ENCODE results near the gene ERBB4.
"Not testable (repeated sequence)": the region's sequence is repeated elsewhere in the genome, so short reads cannot be mapped to it uniquely, and the experiment has no call there.

The ERBB4 gene

DNA sequence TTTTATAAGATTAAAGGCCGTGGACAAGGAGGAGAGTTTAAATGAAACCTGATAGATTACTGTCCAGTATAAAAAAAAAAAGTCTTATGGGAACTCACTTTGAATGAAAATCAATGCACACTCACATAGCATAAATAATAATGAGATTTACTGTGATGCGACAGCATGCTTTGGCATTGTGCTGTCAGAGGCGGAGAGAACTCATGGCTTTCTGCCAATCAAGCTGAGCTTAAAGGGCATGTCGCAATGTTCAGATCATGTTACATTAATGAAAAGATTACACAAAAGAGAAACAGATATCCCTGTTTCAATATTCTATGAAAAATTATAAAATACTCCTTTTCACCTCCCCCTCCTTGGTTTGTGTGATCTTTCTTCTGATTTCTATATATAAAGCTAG is 310.8 kb downstream of the ERBB4 start:
- peak in 1 of 58 donors; percentile 53 for DNase-seq

DNA sequence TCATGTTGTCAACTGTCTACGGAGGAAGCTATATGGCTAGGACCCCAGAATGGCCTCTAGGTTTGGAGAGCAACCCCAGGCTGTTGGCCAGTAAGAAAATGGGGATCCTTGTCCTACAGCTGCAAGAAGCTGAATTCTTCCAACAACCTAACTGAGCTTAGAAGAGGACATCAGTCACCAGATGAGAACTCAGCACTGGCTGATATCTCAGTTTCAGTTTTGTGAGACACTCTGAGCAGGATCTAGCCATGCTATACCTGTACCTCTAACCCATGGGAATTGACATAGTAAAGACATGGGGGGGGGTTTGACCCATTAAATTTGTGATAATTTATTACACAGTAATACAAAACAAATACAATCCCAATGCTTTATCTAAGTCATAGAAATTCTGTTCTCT is 312.5 kb downstream of the ERBB4 start:
- no peak for DNase-seq

DNA sequence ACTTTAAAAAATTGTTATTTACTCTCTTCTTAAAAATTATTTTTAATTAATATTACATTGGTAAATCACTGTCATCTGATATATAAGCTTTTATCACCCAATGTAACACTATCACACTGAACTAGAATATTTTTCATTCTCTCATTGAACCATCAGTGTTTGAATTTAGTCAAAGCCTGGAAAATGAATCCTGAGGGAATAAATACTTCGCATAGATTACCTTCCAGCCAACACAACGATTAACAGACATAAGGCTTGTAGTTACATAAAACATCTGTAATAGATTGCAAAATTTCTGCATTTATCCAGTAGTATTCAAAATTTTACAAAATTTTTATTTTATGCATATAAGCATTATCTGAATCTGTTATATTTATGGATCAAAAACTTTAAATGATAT is 314.9 kb downstream of the ERBB4 start:
- DNase-seq = no peak

DNA sequence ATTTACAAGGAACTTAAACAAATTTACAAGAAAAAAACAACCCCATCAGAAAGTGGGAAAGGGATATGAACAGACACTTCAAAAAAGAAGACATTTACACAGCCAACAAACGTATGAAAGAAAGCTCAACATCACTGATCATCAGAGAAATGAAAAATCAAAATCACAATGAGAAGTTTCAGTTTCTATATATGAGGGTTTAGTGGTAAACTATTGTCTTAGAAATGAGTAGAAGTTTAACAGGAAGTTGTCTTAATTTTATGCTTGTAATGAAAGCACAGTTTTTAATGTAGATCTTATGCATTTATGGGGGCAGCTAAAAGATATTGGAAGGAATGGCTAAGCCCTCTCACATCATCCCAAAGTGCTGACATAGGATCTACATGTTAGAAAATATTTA is 325.4 kb downstream of the ERBB4 start:
- DNase-seq = no peak

DNA sequence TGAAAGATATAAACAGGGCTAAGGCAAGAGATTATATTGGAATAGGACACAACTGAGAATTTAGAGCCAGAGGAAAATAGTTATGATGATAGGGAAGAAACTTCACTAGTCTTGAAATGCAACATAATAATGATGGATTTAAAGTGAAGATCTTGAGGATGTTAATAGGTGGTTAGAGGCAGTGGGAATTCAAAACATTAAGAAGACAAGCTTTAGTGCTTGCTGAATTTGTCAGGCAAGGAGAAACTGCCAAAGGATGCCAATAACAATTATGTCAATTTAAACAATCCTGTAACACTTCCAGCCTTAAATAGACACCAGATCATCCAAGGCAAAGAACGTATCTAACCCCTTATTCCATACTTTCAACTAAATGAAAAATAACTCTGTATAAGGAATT is 330.1 kb downstream of the ERBB4 start:
- DNase-seq = no peak

DNA sequence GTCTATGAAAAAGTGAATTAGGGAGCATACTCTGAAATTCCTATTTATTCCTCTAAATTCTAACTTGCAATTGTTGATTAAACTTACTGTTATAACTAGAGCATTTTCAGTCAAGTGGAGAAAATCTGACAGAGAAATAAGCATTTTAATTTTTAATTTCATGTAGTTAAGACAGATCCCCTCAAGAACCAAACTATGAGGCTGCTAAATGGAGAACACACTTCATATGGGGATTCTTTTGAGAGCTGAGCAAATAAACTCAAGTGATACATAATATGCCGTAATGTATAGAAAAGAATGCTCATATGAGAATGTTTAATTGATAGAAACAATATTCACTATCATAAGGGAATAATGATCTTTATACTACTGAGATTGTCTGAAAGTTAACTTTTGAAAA is 340.8 kb downstream of the ERBB4 start:
- no peak for DNase-seq

DNA sequence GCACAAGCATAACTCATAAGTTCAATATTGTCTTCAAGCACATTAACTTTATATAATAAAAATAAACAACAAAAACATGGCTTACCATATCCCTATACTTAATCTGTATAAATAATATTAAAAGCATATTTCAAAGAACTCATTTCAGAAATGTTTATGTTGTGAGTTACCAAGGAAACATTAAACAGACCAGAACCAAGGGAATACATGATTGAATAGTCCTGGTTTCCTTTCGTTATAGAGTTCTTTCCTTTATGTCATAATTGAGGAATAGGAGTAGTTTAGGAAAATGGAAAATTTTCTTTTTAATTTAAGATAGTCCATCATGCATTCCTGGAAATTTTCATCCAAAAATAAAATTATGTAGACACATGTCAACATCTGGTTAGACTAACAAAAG is 343.0 kb downstream of the ERBB4 start:
- no peak for DNase-seq

DNA sequence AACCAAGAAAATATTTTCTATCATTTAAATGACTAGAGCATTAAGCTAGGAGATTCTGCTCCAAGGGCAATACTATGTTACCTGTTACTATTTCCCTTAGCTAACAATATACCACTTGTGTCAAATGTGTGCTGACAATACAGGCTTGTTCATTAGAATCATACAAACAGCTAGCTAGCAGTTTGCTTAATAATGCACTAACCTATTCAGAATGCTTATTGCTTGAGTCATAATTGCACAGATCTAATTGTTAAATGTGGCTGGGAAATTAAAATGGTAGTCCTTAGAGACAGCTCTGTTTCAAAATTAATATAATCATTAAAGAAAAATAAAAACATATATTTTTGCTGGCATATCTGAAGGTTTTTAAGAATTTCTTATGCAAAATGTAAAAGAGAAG is 344.2 kb downstream of the ERBB4 start:
- DNase-seq = no peak

DNA sequence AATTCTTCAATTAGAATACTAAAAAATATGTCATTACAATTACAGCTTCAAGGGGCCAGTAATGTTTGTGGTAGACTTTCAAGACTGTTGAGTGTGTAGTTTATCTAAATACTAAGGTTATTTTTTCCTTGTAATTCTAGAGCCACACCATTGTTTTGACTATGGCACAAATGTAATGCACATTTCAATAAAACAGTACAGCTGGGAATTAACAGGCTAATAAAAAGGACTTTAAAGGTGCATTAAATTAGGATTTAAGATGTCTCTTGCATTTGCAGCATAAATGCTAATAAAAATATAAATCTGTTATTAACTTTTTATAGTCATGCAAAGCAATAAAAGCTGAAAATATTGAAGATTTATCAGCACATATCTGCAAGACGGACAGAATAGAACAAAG is 344.8 kb downstream of the ERBB4 start:
- no peak for DNase-seq

DNA sequence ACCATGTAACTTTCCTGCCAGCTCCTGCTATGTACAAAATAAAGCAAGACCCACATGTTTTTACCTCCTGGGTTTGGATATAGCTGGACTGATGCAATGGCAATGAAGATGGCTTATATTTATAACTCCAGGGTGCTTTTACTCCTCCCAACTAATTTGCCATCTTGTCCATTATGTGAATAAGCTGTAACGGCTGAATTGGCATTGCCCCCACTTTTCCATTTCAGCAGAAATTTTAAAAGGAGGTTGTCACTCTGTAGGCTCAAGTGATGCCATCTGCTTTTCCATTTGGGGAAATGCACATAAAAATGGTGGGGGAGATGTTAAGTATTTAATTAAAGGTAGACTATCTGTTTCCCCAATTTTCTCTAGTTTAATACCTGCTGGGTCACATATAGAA is 345.5 kb downstream of the ERBB4 start:
- no peak for DNase-seq

DNA sequence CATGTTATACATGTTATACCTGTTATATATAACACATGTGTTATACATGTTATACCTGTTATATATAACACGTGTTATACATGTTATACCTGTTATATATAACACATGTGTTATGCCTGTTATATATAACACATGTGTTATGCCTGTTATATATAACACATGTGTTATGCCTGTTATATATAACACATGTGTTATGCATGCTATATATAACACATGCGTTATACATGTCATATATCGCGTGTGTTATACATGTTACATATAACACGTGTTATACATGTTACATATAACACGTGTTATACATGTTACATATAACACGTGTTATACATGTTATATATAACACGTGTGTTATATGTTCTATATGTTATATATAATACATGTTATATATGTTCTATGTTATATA is 347.2 kb downstream of the ERBB4 start:
- DNase-seq = not testable (repeated sequence)

DNA sequence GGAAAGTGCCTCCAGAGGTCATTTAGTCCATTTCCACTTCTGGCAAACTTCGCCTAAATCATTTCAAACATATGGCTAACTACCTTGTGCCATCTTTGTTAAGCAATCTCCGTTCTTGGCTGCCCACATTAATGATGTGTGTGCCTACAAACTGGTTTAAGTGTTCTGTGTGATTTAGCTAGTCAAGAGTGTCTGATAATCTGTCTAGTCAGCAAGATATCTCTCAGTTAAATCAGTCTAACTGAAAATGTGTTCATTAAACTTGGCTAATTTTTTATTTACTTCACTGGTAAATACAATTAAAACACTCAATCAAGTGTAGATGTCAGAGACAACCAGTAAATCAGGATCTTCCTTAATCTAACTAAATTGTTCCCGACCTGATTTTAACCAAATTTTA is 352.4 kb downstream of the ERBB4 start:
- DNase-seq = no peak

DNA sequence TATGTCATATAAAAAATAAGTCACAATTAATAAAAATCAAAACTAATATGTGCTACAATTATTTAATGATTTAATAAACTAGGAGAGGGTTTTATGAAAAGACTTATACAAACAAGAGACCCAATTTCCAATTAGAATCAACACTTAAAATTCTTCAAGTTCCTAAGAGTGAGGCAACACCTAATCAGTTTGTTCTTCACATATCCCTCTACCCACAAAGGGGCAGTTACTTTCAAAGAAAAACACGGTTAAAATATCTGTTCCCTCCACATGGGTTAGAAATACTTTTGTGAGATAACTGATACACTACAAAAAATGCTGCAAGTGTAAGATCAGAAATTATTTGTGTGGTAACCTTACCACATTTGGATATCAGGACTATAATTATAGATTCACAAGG is 357.0 kb downstream of the ERBB4 start:
- no peak for DNase-seq

DNA sequence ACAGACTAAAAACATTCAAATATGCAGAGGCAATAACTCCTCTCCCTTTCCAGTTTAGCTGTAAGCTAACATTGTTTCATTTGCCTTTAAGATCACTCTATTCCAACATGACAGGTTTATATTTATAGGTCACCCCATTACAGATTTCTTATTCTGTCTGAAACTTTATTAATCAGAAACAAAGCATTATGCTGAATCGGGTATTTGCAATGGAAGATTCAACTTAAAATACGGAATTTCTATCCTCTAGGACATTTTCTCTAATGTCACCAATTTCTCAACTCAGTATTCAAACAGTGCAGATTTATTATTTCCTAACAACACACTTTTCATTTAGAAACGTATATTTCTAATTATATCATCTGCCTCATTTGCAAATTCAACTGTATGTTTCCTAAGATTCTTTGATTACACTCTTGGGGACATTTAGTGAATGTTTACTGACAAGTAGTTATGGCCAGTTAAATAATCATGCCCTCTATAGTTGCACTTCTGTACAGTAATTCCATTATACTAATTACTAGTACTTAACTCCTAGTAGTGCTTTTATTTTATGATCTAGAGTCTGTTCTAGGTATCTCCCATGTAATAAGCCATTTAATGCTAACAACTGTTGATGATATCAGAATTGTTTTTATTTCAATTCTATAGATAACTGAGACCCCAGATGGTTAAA is 358.1 kb downstream of the ERBB4 start:
- DNase-seq = no peak

DNA sequence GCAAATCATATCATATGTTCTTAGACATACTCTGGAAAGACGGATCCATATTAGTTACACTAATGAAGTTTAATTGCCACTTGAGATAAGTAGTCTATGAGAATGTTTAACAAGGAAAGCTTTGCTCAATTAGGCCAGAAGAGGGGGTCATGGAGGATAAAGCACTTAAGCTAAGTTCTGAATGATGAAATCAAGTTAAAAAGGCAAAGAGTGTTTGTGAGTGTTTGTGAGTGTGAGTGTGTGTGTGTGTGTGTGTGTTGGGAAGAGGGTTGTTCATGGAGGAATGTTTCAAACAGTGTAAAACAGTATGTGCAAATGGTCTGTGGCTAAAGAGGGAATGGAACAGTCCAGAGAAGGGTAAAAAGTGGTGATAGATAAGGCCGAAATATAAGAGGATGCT is 360.9 kb downstream of the ERBB4 start:
- no peak for DNase-seq

DNA sequence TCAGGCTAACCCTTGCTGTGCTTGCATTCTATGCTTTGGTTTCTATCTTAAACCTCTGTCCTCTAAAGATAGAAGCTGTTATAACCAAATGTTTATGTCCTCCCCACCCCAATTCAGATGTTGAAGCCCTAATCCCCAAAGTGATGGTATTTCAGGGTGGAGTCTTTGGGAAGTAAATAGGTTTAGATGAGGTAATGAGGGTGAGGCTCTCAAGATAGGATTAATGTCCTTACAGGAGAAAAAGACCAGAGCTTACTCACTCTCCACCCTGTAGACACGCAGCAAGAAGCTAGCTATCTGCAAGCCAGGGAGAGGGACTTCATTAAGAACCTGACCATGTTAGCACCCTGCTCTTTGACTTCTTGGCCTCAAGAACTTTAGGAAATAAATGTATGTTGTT is 362.5 kb downstream of the ERBB4 start:
- no peak for DNase-seq

DNA sequence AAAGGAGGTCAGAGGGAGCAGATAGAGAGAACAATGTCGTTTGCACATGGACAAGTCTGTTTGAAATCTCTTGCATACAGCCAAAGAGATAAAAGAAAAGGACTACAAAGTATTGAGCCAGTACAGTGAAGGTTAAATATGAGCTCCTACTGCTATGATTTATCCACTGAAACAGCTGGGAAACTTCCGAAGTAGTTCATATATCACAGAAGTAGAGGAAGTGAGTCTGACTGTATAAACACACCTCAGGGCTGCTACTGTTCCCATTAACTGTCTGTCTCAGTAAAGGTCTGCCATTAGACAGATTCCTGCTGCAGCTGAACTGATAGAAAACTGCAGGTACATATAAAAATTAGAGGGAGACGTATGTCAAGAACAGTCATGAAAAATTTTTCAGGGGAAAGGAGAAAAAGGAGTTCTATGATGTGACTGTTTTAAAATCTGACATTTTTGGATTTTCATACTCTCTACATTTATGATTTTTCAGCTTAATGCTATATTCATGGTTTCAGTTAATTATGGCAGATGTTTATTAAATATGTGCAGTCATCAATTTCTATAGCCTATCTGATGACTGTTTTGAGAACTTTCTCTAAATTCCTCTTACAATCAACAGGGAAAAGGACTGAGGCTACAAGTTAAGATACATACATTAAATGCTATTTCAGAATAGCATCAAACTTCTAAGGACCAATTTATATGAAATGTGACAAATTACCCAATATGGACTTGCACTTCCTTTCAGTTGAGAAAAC is 364.7 kb downstream of the ERBB4 start:
- DNase-seq = no peak

DNA sequence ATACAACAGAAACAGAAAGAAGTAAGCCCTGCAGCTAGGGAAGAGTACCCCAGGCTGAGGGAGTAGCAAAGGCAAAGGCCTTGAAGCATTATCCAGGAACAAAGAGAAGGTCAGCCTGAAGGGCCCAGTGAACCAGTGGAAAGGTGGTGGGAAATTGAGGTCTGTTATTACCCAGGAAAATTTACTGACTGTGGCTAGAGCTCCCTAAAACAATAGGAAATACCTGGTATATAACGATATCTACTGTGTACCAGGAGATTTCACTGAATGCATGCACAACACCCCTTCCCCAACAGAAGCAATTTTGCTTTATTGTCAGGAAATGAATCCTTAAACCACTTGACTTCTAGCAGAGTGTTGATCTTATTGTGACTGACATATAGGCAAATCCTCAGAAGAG is 365.3 kb downstream of the ERBB4 start:
- DNase-seq = no peak

DNA sequence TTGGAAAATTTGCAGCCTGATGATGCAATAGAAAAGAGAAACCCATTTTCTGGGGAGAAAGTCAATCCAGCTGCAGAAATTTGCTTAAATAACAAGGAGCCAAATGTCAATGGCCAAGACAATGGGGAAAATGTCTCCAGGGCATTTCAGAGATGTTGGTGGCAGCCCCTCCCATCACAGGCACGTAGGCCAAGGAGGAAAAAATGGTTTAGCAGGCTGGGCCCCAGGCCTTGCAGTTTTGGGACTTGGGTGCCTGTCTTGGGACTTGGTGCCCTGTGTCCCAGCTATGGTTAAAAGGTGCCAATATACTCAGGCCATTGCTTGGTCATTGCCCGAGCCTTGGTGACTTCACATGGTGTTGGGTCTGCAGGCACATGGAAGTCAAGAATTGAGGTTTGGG is 368.2 kb downstream of the ERBB4 start:
- DNase-seq = no peak

DNA sequence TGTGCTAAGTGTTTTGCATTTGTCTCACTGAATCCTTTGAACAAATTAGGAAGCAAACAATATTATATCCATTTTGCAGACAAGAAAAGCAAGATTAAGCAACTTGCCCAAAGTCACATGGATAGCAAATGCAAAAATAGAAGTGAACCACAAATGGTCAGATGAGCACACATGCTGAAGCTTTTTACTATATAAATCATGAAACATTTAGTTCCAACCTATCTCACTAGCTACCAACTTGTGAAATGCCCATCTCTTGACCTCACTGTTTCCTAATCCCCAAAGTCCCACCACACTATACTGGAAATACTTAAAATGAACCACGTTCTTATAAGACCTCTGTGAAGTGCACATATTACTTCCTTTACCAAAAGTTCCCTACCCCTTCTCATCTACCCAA is 380.5 kb downstream of the ERBB4 start:
- no peak for DNase-seq

DNA sequence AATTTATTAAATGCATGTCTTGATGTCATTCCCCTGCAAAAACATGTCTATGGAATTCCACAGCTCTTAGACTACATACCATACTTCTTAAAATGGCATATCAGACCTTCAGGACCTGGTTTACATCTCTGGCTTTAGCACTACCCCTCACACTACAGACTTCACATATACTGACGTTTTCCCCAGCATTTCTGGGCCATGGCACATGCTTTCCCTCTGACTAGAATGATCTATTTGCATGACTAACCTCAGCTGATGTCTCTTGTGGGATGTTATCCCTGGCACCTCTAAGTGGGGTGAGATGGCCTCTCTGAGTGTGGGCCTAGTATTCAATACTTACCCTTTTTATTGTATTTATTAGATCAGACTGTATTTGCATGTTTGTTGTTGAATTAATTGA is 381.6 kb downstream of the ERBB4 start:
- no peak for DNase-seq

DNA sequence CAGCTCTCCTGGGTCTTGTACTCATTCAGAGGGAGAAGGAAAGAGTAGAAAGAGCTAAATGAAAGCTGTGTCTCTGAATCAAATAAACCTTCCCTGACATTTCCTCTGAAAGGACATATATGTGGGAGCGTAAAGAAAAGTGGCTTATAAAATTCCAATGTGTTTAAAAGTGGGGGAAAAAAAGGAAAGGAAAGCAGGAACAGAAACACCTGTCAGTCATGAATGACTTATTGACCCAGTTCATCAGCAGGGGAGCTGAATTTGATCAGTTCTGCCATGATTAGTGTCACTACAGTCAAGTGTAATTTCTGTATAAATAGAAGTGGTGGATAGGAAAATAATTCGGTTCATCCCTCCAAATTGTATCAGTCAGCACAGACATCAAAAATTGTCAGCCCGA is 382.5 kb downstream of the ERBB4 start:
- DNase-seq = no peak

DNA sequence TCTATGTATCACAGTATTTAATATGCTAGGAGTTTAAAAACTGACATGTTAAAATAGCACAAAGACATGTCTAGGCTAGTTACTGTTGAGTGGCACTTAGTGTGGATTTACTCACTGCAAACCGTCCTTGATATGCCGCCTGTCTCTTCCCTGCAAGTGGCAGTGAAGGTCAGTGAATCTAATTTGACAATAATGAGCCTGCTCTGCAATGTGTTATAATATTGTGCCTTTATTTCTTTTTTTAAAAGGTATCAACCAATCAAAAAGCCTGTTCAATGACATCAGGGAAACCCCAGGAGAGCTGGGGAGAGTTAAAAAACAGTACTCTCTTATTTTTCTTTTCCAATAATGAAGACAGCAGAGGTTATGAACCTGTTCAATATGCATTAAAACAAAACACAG is 384.1 kb downstream of the ERBB4 start:
- DNase-seq = no peak

DNA sequence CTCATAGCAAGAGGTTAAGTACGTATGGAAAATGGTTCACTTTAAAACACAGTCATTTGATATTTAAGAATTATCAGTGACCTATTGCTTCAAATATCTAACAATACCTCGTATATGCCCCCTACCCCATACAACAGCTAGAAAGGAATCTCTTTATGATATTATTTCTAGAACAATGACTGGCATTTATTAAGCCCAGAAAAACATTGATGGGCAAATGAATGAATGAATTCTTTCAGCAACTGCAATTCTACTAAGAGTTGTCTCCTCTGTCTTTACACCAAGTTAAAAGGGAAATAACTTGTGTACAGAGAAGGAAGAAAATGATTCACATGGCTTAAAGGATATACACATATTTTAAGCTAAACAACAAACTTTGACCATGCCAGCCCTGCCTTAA is 384.7 kb downstream of the ERBB4 start:
- DNase-seq = no peak

Measured in anterior cingulate cortex (tissue), 58 donors.